Measurements from ENCODE around the gene HS3ST5. TPM values are rescaled to one million over a fixed set of nuclear protein-coding genes. Genes with fewer than 3 reads are reported as not detected.

Gene HS3ST5
- total RNA-seq, 1 experiment from 2014 or later, result 0.29 TPM

GRCh38 chr6:114010540-114010939, 332.3 kb downstream of the HS3ST5 start:
- Histone ChIP-seq H3K36me3 (ENCODE audit: control insufficient read depth, insufficient read depth, low read length) (no peaks in the 10 kb centered on the region), H3K4me1 (peaks cover 33% of the 10 kb centered on the region), H3K4me3 (ENCODE audit: low read depth, low read length) (peak overlapping the region; percentile 36), H3K27me3 (replicated peaks; ENCODE audit: control insufficient read depth, insufficient read depth, low read length) (no peaks in the 10 kb centered on the region), H3K9me3 (no peaks in the 10 kb centered on the region)
- H3K4me3 Mint-ChIP-seq (ENCODE audit: unreplicated experiment), result no peak overlapping the region
- no peaks in the 10 kb centered on the region for H3K27me3 Mint-ChIP-seq (ENCODE audit: insufficient read depth, unreplicated experiment)
- peak; percentile 31 to 47 for DNase-seq
- H3K9me3 Mint-ChIP-seq (ENCODE audit: unreplicated experiment), result no peaks in the 10 kb centered on the region
- BruUV-seq (replicated peaks), result no TSS peak
- POLR2A ChIA-PET, result interaction anchor here (0.6 kb wide), 2 partner anchors 15 to 182 kb away, joined by 4 to 5 read pairs; no protein-coding TSS in a partner anchor
- H3K36me3 Mint-ChIP-seq (ENCODE audit: insufficient read depth, unreplicated experiment), result peaks cover 48% of the 10 kb centered on the region
- intact Hi-C loops (cut with micrococcal nuclease; ENCODE audit: unreplicated experiment), result no loop called here
- CTCF ChIA-PET, result interaction anchor here (2.0 kb wide), 1 partner anchor 15 kb away, joined by 12 read pairs; no protein-coding TSS in a partner anchor
- no peak overlapping the region for H3K27ac Mint-ChIP-seq (ENCODE audit: unreplicated experiment)
- peaks cover 6% of the 10 kb centered on the region for H3K4me1 Mint-ChIP-seq (ENCODE audit: low read depth, unreplicated experiment)
- TF ChIP-seq CTCF (IDR thresholded peaks at IDR 0.05; ENCODE audit: insufficient read depth in 1 of 2, low read depth in 1 of 2, low read length in 1 of 2, severe bottlenecking in 1 of 2, unreplicated experiment in 1 of 2), result no peak

GRCh38 chr6:114009192-114009591, 333.6 kb downstream of the HS3ST5 start:
- POLR2A ChIA-PET, result interaction anchor here (0.7 to 1.0 kb wide), 2 partner anchors 12 to 13 kb away, joined by 3 read pairs; no protein-coding TSS in a partner anchor
- no peak overlapping the region for H3K27ac Mint-ChIP-seq (ENCODE audit: unreplicated experiment)
- no peaks in the 10 kb centered on the region for H3K27me3 Mint-ChIP-seq (ENCODE audit: insufficient read depth, unreplicated experiment)
- no peak overlapping the region for H3K4me3 Mint-ChIP-seq (ENCODE audit: unreplicated experiment)
- Histone ChIP-seq H3K36me3 (ENCODE audit: control insufficient read depth, insufficient read depth, low read length) (no peaks in the 10 kb centered on the region), H3K9me3 (no peaks in the 10 kb centered on the region), H3K27me3 (replicated peaks; ENCODE audit: control insufficient read depth, insufficient read depth, low read length) (no peaks in the 10 kb centered on the region), H3K4me3 (ENCODE audit: low read depth, low read length) (peak overlapping the region; percentile 36), H3K4me1 (peaks cover 31% of the 10 kb centered on the region)
- no peak for TF ChIP-seq CTCF (IDR thresholded peaks at IDR 0.05; ENCODE audit: insufficient read depth in 1 of 2, low read depth in 1 of 2, low read length in 1 of 2, severe bottlenecking in 1 of 2, unreplicated experiment in 1 of 2)
- CTCF ChIA-PET, result no interaction called here
- no peak for DNase-seq
- H3K36me3 Mint-ChIP-seq (ENCODE audit: insufficient read depth, unreplicated experiment), result peaks cover 60% of the 10 kb centered on the region
- BruUV-seq (replicated peaks), result no TSS peak
- peaks cover 6% of the 10 kb centered on the region for H3K4me1 Mint-ChIP-seq (ENCODE audit: low read depth, unreplicated experiment)
- H3K9me3 Mint-ChIP-seq (ENCODE audit: unreplicated experiment), result no peaks in the 10 kb centered on the region
- intact Hi-C loops (cut with micrococcal nuclease; ENCODE audit: unreplicated experiment), result no loop called here

- Histone ChIP-seq H3K27me3 (replicated peaks; ENCODE audit: control insufficient read depth, insufficient read depth, low read length) (no peaks in the 10 kb centered on the region), H3K9me3 (no peaks in the 10 kb centered on the region), H3K4me1 (peaks cover 31% of the 10 kb centered on the region), H3K36me3 (ENCODE audit: control insufficient read depth, insufficient read depth, low read length) (no peaks in the 10 kb centered on the region), H3K4me3 (ENCODE audit: low read depth, low read length) (peak overlapping the region; percentile 17; the same call in 1 of the 2 replicates)
- Mint-ChIP-seq H3K36me3 (ENCODE audit: insufficient read depth, unreplicated experiment) (peaks cover 66% of the 10 kb centered on the region), H3K9me3 (ENCODE audit: unreplicated experiment) (no peaks in the 10 kb centered on the region), H3K4me1 (ENCODE audit: low read depth, unreplicated experiment) (peaks cover 6% of the 10 kb centered on the region), H3K27me3 (ENCODE audit: insufficient read depth, unreplicated experiment) (no peaks in the 10 kb centered on the region), H3K4me3 (ENCODE audit: unreplicated experiment) (no peak overlapping the region), H3K27ac (ENCODE audit: unreplicated experiment) (no peak overlapping the region)
- CTCF ChIA-PET, result no interaction called here
- no peak for TF ChIP-seq CTCF (IDR thresholded peaks at IDR 0.05; ENCODE audit: insufficient read depth in 1 of 2, low read depth in 1 of 2, low read length in 1 of 2, severe bottlenecking in 1 of 2, unreplicated experiment in 1 of 2)
- intact Hi-C loops (cut with micrococcal nuclease; ENCODE audit: unreplicated experiment), result no loop called here
- no peak for DNase-seq
- BruUV-seq (replicated peaks), result no TSS peak
- POLR2A ChIA-PET, result no interaction called here
These were observed 334.5 kb downstream of the HS3ST5 start for GRCh38 chr6:114008331-114008730.
